ENCODE measurements around the gene KLHL8.

KLHL8 gene

DNA sequence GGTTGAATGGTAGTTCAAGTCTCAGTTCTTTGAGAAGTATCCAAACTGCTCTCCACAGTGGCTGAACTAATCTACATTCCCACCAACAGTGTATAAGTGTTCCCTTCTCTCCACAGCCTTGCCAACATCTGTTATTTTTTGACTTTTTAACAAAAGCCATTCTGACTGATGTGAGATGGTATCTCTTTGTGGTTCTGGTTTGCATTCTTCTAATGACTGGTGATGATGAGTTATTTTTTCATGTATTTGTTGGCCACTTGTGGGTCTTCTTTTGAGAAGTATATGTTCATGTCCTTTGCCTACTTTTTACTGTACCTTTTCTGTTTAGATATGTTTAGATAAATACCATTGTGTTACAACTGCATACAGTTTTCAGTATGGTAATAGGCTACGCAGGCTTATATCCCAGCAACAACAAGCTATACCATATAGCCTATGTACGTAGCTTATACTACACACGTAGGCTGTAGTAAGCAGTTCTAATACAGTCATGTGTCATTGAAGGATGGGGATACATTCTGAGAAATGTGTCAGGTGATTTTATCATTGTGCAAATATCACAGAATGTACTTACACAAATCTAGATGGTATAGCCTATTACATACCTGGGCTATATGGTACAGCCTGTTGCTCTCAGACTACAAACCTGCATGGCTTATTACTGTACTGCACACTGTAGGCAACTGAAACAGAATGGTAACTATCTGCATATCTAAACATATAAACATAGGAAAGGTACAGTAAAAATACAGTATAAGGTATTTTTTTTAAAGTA lies 28.1 kb downstream of the KLHL8 start:
- no peak for DNase-seq (ENCODE audit: extremely low spot score)
- CTCF ChIA-PET: no interaction called here
- no peak for TF ChIP-seq NFRKB (IDR thresholded peaks at IDR 0.05)
- no peak for TF ChIP-seq PKNOX1 (IDR thresholded peaks at IDR 0.05)
- no peak for TF ChIP-seq TARDBP (IDR thresholded peaks at IDR 0.05)
- POLR2A ChIA-PET: no interaction called here

DNA sequence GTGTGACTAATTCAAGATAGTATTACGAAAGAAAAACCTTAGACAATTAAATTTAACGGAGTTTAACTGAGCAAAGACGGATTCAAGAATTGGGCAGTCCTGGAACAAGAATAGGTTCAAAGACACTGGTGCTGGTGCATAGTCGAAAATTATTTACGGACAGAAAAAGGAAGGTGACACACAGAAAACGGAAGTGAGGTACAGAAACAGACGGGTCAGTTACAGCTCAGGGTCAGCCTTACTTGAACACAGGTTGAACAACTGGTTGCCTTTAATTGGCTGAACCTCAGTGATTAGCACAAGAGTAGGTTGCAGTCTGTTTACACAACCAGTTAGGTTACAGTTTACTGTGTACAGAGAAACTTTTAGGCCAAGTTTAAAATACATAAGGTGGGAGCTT lies 31.5 kb downstream of the KLHL8 start:
- ChIA-PET POLR2A (no interaction called here), CTCF (no interaction called here)
- TF ChIP-seq SUZ12 (IDR thresholded peaks at IDR 0.05): no peak
- TF ChIP-seq NFRKB (IDR thresholded peaks at IDR 0.05): no peak
- no peak for TF ChIP-seq TARDBP (IDR thresholded peaks at IDR 0.05)
- no peak for TF ChIP-seq PKNOX1 (IDR thresholded peaks at IDR 0.05)
- TF ChIP-seq ELF4 (IDR thresholded peaks at IDR 0.05): no peak
- TF ChIP-seq L3MBTL2 (conservative IDR thresholded peaks at IDR 0.05): no peak
- no peak for TF ChIP-seq BHLHE40 (IDR thresholded peaks at IDR 0.05; ENCODE audit: borderline replicate concordance)
- TF ChIP-seq HDGF (IDR thresholded peaks at IDR 0.05; ENCODE audit: borderline replicate concordance): no peak
- TF ChIP-seq LEF1 (IDR thresholded peaks at IDR 0.05; ENCODE audit: borderline replicate concordance): no peak
- TF ChIP-seq ARNT (IDR thresholded peaks at IDR 0.05): no peak
- TF ChIP-seq SP1 (IDR thresholded peaks at IDR 0.05): no peak
- TF ChIP-seq FOXK2 (IDR thresholded peaks at IDR 0.05): no peak
- no peak for TF ChIP-seq FOXA1 (IDR thresholded peaks at IDR 0.05)
- no peak for TF ChIP-seq FOXM1 (IDR thresholded peaks at IDR 0.05; ENCODE audit: borderline replicate concordance)
- DNase-seq (ENCODE audit: extremely low spot score): no peak

- POLR2A ChIA-PET: interaction anchor here (1.0 kb wide), 1 partner anchor 31 kb away, joined by 3 read pairs; no protein-coding TSS in a partner anchor
- CTCF ChIA-PET: no interaction called here
- no peak for DNase-seq (ENCODE audit: extremely low spot score)
- TF ChIP-seq FOXA1 (IDR thresholded peaks at IDR 0.05) (no peak), FOXM1 (IDR thresholded peaks at IDR 0.05; ENCODE audit: borderline replicate concordance) (no peak), BHLHE40 (IDR thresholded peaks at IDR 0.05; ENCODE audit: borderline replicate concordance) (no peak), PKNOX1 (IDR thresholded peaks at IDR 0.05) (no peak), SP1 (IDR thresholded peaks at IDR 0.05) (no peak), HDGF (IDR thresholded peaks at IDR 0.05; ENCODE audit: borderline replicate concordance) (no peak), SUZ12 (IDR thresholded peaks at IDR 0.05) (no peak)
These were observed 32.4 kb downstream of the KLHL8 start for GRCh38 chr4:87188048-87188447.

- ChIA-PET POLR2A (no interaction called here), CTCF (no interaction called here)
- no peak for TF ChIP-seq ZNF384 (IDR thresholded peaks at IDR 0.05)
- no peak for TF ChIP-seq SUZ12 (IDR thresholded peaks at IDR 0.05)
- no peak for TF ChIP-seq HDGF (IDR thresholded peaks at IDR 0.05; ENCODE audit: borderline replicate concordance)
- no peak for TF ChIP-seq NFRKB (IDR thresholded peaks at IDR 0.05)
- no peak for TF ChIP-seq TARDBP (IDR thresholded peaks at IDR 0.05)
- TF ChIP-seq FOXK2 (IDR thresholded peaks at IDR 0.05): no peak
- no peak for DNase-seq (ENCODE audit: extremely low spot score)
These were observed 35.1 kb downstream of the KLHL8 start for GRCh38 chr4:87185146-87185870.

- TF ChIP-seq CTBP1 (IDR thresholded peaks at IDR 0.05; ENCODE audit: borderline replicate concordance) (no peak), PKNOX1 (IDR thresholded peaks at IDR 0.05) (no peak), FOXM1 (IDR thresholded peaks at IDR 0.05; ENCODE audit: borderline replicate concordance) (no peak), TARDBP (IDR thresholded peaks at IDR 0.05) (no peak), ELF4 (IDR thresholded peaks at IDR 0.05) (no peak), NFRKB (IDR thresholded peaks at IDR 0.05) (no peak), FOXK2 (IDR thresholded peaks at IDR 0.05) (no peak)
- CTCF ChIA-PET: no interaction called here
- POLR2A ChIA-PET: no interaction called here
- no peak for DNase-seq (ENCODE audit: extremely low spot score)
These were observed 39.7 kb downstream of the KLHL8 start for GRCh38 chr4:87180767-87181166.

- TF ChIP-seq SUZ12 (IDR thresholded peaks at IDR 0.05): no peak
- TF ChIP-seq NFRKB (IDR thresholded peaks at IDR 0.05): no peak
- TF ChIP-seq PKNOX1 (IDR thresholded peaks at IDR 0.05): no peak
- TF ChIP-seq FOXK2 (IDR thresholded peaks at IDR 0.05): no peak
- TF ChIP-seq FOXM1 (IDR thresholded peaks at IDR 0.05; ENCODE audit: borderline replicate concordance): no peak
- TF ChIP-seq L3MBTL2 (conservative IDR thresholded peaks at IDR 0.05): no peak
- no peak for TF ChIP-seq HDGF (IDR thresholded peaks at IDR 0.05; ENCODE audit: borderline replicate concordance)
- TF ChIP-seq SP1 (IDR thresholded peaks at IDR 0.05): no peak
- no peak for TF ChIP-seq TARDBP (IDR thresholded peaks at IDR 0.05)
- no peak for TF ChIP-seq ELF4 (IDR thresholded peaks at IDR 0.05)
- TF ChIP-seq FOXA1 (IDR thresholded peaks at IDR 0.05): no peak
- no peak for TF ChIP-seq CTBP1 (IDR thresholded peaks at IDR 0.05; ENCODE audit: borderline replicate concordance)
- no peak for TF ChIP-seq ZNF384 (IDR thresholded peaks at IDR 0.05)
- TF ChIP-seq ARNT (IDR thresholded peaks at IDR 0.05): no peak
- no peak for TF ChIP-seq BHLHE40 (IDR thresholded peaks at IDR 0.05; ENCODE audit: borderline replicate concordance)
- no peak for TF ChIP-seq LEF1 (IDR thresholded peaks at IDR 0.05; ENCODE audit: borderline replicate concordance)
- no peak for DNase-seq (ENCODE audit: extremely low spot score)
- CTCF ChIA-PET: no interaction called here
These were observed 40.7 kb downstream of the KLHL8 start for GRCh38 chr4:87179751-87180150.

More at GRCh38 chr4:87179751-87180150, 40.7 kb downstream of the KLHL8 start:
- POLR2A ChIA-PET: no interaction called here

Measured in HEK293T (cell line).